GM18951 (cell line): ENCODE data around the gene SRP14.

Experiments used
- POLR2A ChIP-seq: IDR thresholded peaks from 4 replicates; pipeline ENCODE4 v1.6.1; 2011; ENCODE audit warnings: mild to moderate bottlenecking; ENCODE audit not compliant: insufficient read length, insufficient read depth; ENCODE audit errors: extremely low read depth
- in situ Hi-C: fragments of 300-500 bp; cut with MboI; formaldehyde crosslinking; loops from one replicate; pipeline ENCODE4 v1.12.0; 2022; ENCODE audit warnings: low sequenced_read_pairs, mixed read lengths, inconsistent platforms; ENCODE audit not compliant: unreplicated experiment

Gene SRP14

DNA sequence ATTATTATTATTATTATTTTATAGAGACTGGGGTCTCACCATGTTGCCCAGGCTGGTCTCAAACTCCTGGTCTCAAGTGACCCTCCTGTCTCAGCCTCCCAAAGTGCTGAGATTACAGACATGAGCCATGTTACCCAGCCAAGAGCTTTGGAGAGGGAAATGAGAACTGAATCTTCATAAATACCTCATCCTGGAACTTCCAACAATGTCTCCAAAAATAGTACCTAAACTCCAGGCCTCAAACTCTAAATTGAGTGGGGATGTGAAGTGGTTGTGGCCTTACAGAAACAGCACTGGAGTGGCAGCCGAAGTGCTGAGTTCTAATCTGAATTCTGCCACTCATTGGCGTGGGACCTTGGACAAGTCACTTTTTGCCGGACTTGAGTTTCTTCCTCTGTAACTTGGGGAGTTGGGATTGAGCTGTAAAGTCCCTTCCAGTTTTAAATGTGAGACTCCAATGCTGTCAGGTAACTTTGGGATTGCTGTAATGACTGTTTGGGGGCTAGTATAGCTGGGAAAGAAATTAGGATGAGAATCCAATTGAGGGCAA lies 10.0 kb upstream of the SRP14 start:
- in situ Hi-C loops: loop anchor here (5.0 to 10.0 kb wide), 3 partner anchors 48 to 226 kb away; no protein-coding TSS in a partner anchor
- TF ChIP-seq POLR2A: no peak

DNA sequence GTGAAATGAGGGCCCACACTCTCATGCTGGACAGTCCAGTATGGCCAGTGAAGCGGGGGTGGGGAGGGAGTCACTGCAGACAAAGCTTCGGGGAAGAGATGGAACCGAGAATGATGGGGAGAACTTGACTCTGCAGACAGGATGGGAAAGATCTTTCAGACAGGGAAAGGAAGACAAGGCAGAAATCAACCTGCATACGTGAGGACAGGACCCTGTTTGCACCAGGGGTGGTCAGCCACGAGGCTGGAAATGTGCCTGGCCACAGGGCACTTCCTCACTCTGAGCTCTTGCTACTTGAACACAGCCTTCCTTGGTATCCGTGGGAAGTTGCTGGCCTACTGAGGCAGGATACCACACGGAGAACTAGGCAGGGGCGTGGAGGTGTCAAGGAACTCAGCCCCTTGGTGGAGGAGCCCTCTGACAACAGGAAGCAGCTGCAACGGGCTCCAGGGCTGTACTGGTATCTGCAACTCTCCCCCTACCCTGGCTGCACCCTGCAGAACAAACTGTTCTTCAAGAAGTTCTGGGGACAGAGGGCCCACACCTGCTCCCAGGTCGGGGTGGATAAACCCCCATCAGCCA lies 9.3 kb upstream of the SRP14 start:
- no peak for TF ChIP-seq POLR2A
- in situ Hi-C loops: loop anchor here (5.0 to 10.0 kb wide), 3 partner anchors 49 to 226 kb away; no protein-coding TSS in a partner anchor

DNA sequence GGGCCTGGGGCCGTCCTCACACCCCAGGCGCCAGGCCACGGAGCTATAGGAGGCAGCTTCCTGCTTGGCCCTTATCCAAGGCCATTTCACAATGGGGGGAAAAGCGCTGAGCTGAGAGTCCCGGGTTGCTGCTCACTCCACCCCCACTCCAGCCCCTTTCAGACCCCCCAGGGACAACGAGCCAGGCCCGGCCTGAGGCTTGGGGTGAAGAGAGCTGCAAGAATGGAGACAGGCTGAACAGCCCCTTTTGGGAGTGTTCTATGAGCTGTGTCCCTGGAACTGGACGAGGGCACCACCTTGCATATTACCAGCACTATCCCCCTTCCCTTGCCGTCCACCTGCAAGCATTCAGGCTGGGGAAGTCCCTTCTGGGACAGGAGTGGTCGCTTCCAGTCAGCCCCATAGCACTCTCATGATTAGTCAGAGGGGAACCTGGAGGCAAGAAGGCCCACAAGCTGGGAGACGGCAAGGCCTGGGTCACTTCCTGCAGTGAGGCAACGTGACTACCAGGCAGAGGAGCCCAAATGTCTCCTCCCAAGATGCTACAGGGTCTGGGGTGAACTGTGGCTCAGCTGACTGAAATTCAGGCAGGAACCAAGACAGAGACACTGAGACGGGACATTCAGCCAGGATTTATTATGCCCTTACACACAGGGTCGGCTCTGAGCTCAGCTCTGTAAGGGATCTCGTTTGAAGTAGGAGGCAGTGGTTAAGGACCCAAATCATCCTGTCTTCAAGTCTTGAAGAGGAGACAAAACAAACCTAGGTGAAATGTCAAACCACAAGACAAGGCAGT lies 8.6 kb upstream of the SRP14 start:
- in situ Hi-C loops: loop anchor here (5.0 to 10.0 kb wide), 3 partner anchors 50 to 227 kb away; no protein-coding TSS in a partner anchor

DNA sequence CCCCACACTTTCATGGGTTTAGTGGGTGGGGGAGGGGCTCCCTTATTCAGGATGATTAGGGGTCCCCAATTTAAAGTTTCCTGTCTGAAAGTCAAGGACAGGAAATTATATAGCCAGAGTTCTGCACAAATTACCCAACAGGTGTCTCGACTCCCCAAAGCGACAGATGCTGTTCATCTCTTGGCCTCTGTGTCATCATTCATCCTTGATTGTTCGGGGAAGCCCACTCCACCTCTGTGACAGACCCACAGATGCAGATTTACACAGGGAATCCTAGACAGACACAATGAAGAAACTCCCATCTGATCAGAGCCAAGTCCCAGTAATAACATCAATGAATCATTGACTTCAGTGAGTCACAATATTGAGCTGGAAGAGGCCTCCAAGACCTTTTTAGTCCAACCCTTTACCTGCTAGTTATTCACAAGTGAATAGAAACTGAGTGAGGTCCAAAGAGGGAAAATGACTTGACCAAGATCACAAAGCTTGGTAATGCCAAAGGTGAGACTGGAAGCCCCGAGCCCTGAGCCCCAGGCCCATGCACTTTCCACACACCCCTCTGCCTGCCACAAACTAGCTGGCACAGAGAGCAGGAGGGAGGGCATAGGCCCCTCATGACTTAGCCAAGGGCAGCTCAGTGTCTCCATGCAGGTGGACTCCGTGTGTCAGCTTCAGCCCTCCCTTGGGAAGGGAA lies 7.9 kb upstream of the SRP14 start:
- in situ Hi-C loops: loop anchor here (5.0 to 10.0 kb wide), 3 partner anchors 50 to 228 kb away; no protein-coding TSS in a partner anchor
- no peak for TF ChIP-seq POLR2A

More for the DNA sequence above, 8.6 kb upstream of the SRP14 start:
- no peak for TF ChIP-seq POLR2A

DNA sequence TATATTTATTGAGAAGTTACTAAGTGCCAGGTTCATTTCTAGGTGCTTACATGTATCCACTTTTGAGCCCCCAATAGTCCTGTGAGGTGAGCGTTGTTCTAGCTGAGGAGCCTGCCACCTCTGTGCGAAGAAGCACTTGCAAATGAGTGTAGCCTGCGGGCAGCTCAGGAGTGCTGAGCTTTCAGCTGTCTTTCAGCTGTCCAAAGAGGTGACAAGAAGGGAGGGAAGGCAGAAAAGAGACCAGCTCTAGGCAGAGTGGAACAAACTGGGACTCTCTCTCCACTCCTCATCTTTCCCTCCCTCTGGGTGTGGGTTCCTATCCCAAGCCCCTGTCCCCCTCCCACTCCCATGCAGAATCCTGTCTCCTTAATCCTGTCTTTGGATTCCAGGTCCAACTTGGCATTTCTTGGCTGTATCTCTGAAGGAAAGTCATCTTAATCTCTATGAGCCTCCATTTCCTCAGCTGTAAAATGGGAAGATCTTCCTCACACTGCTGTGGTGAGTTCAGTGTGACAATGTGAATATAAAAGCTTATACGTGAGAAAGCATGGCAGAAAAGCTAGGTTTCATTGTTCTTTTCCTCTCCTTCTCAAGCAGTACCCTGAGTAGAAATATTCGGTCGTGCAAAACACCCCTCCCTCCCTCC lies 6.7 kb upstream of the SRP14 start:
- in situ Hi-C loops: loop anchor here (5.0 to 10.0 kb wide), 3 partner anchors 52 to 229 kb away; no protein-coding TSS in a partner anchor
- TF ChIP-seq POLR2A: no peak

DNA sequence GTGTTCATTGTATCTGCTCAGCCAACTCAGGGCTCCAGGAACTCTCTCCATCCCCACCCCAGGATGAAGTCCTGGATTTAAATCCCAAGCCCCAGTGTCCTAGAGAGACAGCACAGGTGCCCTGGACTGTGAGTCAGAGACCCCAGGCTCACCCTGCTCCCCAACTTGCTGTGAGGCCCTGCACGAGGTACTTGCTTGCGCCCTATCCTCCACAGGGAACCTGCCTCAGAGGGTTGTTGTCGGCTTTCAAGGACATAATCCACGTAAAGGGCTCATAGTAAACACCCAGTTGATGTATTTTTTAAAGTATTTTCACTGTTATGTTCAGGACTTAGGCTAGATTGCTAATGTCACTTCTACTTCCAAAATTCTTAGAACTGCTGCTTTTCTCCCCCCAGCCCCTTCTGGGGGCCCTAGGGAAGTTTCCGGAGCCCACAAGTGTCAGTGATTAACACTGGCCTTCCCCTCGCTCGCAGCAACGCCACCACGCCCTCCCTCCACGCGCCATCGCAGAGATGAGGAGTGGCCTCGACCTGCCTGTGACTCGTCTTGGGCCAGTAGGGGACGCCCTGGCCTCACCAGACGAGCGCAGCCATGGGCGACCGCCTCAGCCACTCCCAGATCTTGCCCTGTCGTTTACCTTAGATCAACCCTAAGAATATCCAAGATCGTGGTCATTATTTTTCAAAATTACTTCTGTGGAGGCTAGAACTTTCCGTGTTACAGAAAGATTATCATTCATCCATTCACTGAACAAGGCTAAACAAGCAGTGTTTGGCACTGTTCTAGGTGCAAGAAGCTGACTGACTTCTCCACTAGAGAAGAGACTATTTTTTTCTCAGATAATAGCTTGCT lies 6.0 kb upstream of the SRP14 start:
- TF ChIP-seq POLR2A: no peak
- in situ Hi-C loops: loop anchor here (5.0 to 10.0 kb wide), 3 partner anchors 52 to 230 kb away; no protein-coding TSS in a partner anchor

DNA sequence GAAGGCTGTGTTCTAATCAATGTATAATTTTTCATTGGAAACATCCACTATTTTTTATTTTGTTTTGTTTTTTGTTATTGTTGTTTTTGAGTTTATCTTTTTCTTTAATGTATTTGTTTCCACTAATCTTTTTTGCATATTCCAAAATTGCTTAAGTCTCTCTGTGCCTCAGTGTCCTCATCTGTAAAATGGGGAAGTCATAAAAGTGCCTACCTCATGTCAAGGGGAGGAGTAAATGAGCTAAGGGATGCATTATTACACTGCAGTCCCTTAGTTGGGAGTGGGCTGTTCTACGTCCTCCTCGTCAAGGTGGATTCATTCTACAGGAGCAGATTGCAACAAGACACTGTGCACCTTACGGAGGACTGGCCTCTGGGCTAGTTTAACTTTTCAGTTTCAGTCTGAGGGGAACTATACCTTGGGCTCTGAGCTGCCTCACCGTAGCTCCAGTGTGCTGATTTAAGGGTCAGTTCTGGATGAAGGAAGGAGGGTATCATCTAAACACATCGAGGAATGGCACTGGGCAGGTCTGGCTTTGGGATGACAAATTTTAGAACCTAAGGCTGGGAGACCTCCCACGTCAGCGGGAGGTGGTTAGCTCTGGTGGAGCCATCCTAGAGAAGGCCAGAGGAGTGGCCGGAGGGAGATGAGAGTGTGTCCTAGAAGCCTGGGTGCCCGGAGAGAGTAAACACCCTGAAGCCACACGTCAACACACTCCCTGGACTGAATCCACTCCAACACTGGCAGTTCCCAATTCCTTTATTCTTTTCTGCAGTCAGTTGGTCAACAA lies 5.1 kb upstream of the SRP14 start:
- in situ Hi-C loops: loop anchor here (10.0 kb wide), 2 partner anchors 141 to 231 kb away; no protein-coding TSS in a partner anchor
- TF ChIP-seq POLR2A: no peak

DNA sequence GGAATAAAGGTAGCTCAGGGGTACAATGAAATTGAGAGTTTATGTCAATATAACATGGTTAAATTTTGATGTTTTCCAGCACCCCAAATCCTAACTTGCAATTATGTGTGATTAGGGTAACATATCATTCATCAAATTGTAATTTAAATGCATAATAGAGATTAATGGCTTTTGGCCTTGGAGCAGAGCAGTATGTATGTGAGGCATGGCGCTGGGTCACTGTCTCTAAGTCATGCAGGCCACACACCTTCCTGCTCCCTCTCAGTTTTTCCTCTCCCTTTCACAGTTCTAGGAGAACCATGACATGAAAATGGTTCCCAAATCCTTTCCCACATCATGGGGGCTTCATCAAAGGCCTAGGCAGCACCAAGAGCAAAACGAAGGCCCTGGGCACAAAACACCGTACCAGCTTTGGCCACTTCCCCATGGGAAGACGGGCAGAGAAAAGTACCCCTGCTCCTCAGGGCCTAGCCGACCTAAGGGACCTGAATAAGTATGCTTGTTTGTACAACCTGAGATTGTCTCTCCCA lies 3.9 kb upstream of the SRP14 start:
- in situ Hi-C loops: loop anchor here (10.0 kb wide), 2 partner anchors 142 to 232 kb away; no protein-coding TSS in a partner anchor
- TF ChIP-seq POLR2A: no peak

DNA sequence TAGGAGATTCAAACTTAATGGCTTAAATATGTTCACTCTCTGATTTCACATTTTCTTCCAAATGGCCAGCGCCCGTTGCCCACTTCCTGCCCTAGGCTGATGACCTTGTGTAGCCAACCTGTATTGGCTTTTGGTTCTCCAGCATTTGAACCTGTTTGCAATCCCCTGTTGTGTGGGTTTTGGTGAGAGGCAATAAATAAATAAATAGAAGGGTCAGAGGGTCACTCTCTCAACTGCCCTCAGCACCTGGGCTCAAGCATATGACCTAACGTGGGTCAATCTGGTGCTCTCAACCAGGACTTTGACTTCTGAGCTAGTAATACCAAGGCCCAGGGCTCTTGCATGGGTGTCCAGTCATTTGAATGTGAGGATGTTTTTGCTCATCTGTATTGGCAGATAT lies 1.8 kb upstream of the SRP14 start:
- TF ChIP-seq POLR2A: no peak
- in situ Hi-C loops: loop anchor here (10.0 kb wide), 2 partner anchors 144 to 234 kb away; no protein-coding TSS in a partner anchor

DNA sequence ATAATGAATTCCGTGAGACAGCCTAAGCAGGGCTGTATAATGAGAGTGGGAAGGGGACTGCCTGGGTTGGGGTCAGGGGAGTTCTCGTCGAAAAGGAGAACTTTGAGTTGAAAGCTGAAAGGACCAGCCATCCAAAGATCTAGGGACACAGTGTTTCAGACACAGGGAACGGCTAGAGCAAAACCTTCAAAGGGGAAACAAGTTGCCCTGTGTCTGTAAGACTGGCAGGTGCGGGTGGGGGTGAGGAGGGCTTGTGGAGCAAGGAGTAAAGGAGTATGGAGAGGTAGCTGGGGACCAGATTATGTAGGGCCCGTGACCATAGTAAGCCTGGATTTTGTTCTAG lies 1.3 kb upstream of the SRP14 start:
- no peak for TF ChIP-seq POLR2A

DNA sequence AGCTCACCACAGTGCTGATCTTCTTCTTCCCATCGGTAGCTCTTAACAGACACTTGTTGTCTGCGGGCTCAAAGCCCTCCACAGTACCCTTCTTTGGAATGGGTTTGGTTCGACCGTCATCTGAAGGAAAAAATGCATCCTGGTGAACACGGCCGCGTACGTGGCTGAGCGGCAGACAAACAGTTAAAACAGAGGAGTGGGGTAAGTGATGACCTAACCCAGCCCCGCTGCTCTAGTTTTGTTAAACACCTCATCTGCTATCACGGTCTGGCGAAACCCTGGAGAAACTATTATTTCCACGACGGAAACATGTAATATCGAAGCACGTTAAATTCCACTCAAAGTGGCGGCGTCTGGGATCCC lies 725 bp downstream of the SRP14 start:
- no peak for TF ChIP-seq POLR2A
- in situ Hi-C loops: no loop called here

More for the DNA sequence above, 1.3 kb upstream of the SRP14 start:
- in situ Hi-C loops: loop anchor here (10.0 kb wide), 2 partner anchors 145 to 235 kb away; no protein-coding TSS in a partner anchor
